H1 (cell line): Measurements from ENCODE around the gene GNAL. TPM values are rescaled to one million over a fixed set of nuclear protein-coding genes. Genes with fewer than 3 reads are reported as not detected.

Source experiments
- CTCF ChIA-PET: fragments of 300-600 bp; sonication (Branson Sonifier 250); formaldehyde crosslinking; loops from one replicate; lab custom pipeline; 2021; ENCODE audit not compliant: partially characterized antibody; lab: Charles Lee
- POLR2A ChIA-PET: fragments of 300-600 bp; sonication (Branson Sonifier 250); formaldehyde crosslinking; loops from one replicate; lab custom pipeline; 2021; ENCODE audit warnings: inconsistent platforms; ENCODE audit not compliant: partially characterized antibody; lab: Charles Lee
- DNase-seq, 2 experiments: peaks; one replicate each; pipeline versions ENCODE4 v3.0.0 to v3.0.0-alpha.2; 2010 to 2022; ENCODE audit warnings: low spot score in 2 of 2, low read depth in 1 of 2, mixed read lengths in 1 of 2
- FAIRE-seq: peaks from 2 replicates; lab custom pipeline; 2011; peaks lifted over from hg19 to GRCh38; lab: Jason Lieb, UNC
- H2AFZ ChIP-seq: 2 replicates; pipeline ENCODE4 v1.8.1; 2012; ENCODE audit warnings: low read length, inconsistent platforms
- H2AK5ac ChIP-seq: 2 replicates; pipeline ENCODE4 v1.6.1; 2013; ENCODE audit warnings: low read depth, low read length
- H2BK120ac ChIP-seq: replicated peaks from 2 replicates; pipeline ENCODE3; 2013; ENCODE audit warnings: low read depth, low read length, inconsistent platforms
- H2BK12ac ChIP-seq: 2 replicates; pipeline ENCODE4 v1.6.1; 2013; ENCODE audit warnings: low read depth, low read length
- H2BK15ac ChIP-seq: 2 replicates; pipeline ENCODE4 v1.6.1; 2013; ENCODE audit warnings: low read length
- H2BK20ac ChIP-seq: 2 replicates; pipeline ENCODE4 v1.6.1; 2013; ENCODE audit warnings: low read length
- H2BK5ac ChIP-seq: 2 replicates; pipeline ENCODE4 v1.6.1; 2013; ENCODE audit warnings: low read depth, low read length
- H3K14ac ChIP-seq: 2 replicates; pipeline ENCODE4 v1.6.1; 2013; ENCODE audit warnings: inconsistent platforms; ENCODE audit not compliant: insufficient read length
- H3K18ac ChIP-seq: 2 replicates; pipeline ENCODE4 v1.6.1; 2013; ENCODE audit warnings: low read length; ENCODE audit errors: extremely low read depth
- H3K23ac ChIP-seq: 2 replicates; pipeline ENCODE4 v1.6.1; 2013; ENCODE audit warnings: inconsistent platforms; ENCODE audit not compliant: insufficient read length
- H3K23me2 ChIP-seq: 2 replicates; pipeline ENCODE4 v1.6.1; 2013; ENCODE audit warnings: low read depth, low read length
- H3K27ac ChIP-seq: 2 replicates; pipeline ENCODE4 v1.6.1; 2011; ENCODE audit warnings: low read depth, low read length, inconsistent platforms
- H3K27me3 ChIP-seq, 4 experiments: replicated peaks in 1 of 4; 1 replicate in 1 of 4; 2 replicates in 3 of 4; pipeline versions ENCODE4 v1.6.1 to v1.8.1; 2011 to 2013; ENCODE audit warnings: low read length in 3 of 4, mild to moderate bottlenecking in 3 of 4, inconsistent platforms in 2 of 4, mixed read lengths in 2 of 4, moderate library complexity in 1 of 4; ENCODE audit not compliant: control insufficient read depth in 3 of 4, insufficient read depth in 3 of 4; ENCODE audit errors: extremely low read depth in 1 of 4
- H3K36me3 ChIP-seq, 4 experiments: 2 replicates each; pipeline versions ENCODE4 v1.6.1 to v1.8.1; 2011 to 2013; ENCODE audit warnings: mild to moderate bottlenecking in 4 of 4, low read length in 3 of 4, moderate library complexity in 2 of 4, control low read depth in 1 of 4, inconsistent platforms in 1 of 4; ENCODE audit not compliant: insufficient read depth in 4 of 4, control insufficient read depth in 2 of 4
- H3K4ac ChIP-seq: replicated peaks from 2 replicates; pipeline ENCODE3; 2013; ENCODE audit warnings: low read length, low read depth, mixed read lengths, inconsistent platforms; ENCODE audit not compliant: insufficient read length
- H3K4me1 ChIP-seq, 4 experiments: replicated peaks in 1 of 4; 1 replicate in 1 of 4; 2 replicates in 3 of 4; pipeline versions ENCODE4 v1.6.1 to v1.8.1; 2011 to 2013; ENCODE audit warnings: low read length in 3 of 4, inconsistent platforms in 2 of 4, mixed read lengths in 1 of 4; ENCODE audit not compliant: insufficient read depth in 4 of 4, control insufficient read depth in 3 of 4
- H3K4me2 ChIP-seq, 2 experiments: 2 replicates each; pipeline versions ENCODE4 v1.6.1 to v1.8.1; 2011 to 2013; ENCODE audit warnings: low read depth in 2 of 2, low read length in 2 of 2, control low read depth in 1 of 2, inconsistent platforms in 1 of 2, mild to moderate bottlenecking in 1 of 2; ENCODE audit not compliant: insufficient read depth in 1 of 2
- H3K4me3 ChIP-seq, 4 experiments: fragments of 200-600, 300-600 bp in 1 of 4; sonication (generic), shearing (Covaris generic), sonication (Bioruptor Twin) in 1 of 4; 2 replicates each; pipeline versions ENCODE4 v1.5.1 to v1.8.1; 2011 to 2016; ENCODE audit warnings: low read length in 4 of 4, low read depth in 3 of 4, control low read depth in 2 of 4, inconsistent platforms in 2 of 4, mild to moderate bottlenecking in 2 of 4, mixed read lengths in 1 of 4, moderate library complexity in 1 of 4; ENCODE audit not compliant: insufficient read depth in 2 of 4; ENCODE audit errors: extremely low read depth in 1 of 4
- H3K56ac ChIP-seq: replicated peaks from 2 replicates; pipeline ENCODE3; 2013; ENCODE audit warnings: low read depth, mild to moderate bottlenecking, mixed read lengths, low read length, inconsistent platforms; ENCODE audit not compliant: insufficient read length
- H3K79me1 ChIP-seq: 2 replicates; pipeline ENCODE4 v1.6.1; 2013; ENCODE audit warnings: low read depth, low read length, control low read depth
- H3K79me2 ChIP-seq, 2 experiments: 2 replicates each; pipeline versions ENCODE4 v1.6.1 to v1.8.1; 2012 to 2013; ENCODE audit warnings: low read length in 2 of 2, mild to moderate bottlenecking in 2 of 2, inconsistent platforms in 1 of 2; ENCODE audit not compliant: insufficient read depth in 2 of 2, control insufficient read depth in 1 of 2
- H3K9ac ChIP-seq, 4 experiments: replicated peaks in 1 of 4; 1 replicate in 1 of 4; 2 replicates in 3 of 4; pipeline versions ENCODE4 v1.6.1 to v1.8.1; 2011 to 2013; ENCODE audit warnings: low read depth in 3 of 4, low read length in 3 of 4, control low read depth in 2 of 4, mild to moderate bottlenecking in 2 of 4, moderate library complexity in 2 of 4, inconsistent platforms in 1 of 4; ENCODE audit errors: extremely low read depth in 1 of 4
- H3K9me3 ChIP-seq, 2 experiments: 2 replicates each; pipeline versions ENCODE4 v1.6.1 to v1.8.1; 2012 to 2013; ENCODE audit warnings: mild to moderate bottlenecking in 2 of 2, moderate library complexity in 2 of 2, control low read depth in 1 of 2, inconsistent platforms in 1 of 2, low read depth in 1 of 2, low read length in 1 of 2, mixed read lengths in 1 of 2; ENCODE audit not compliant: insufficient read depth in 2 of 2
- H4K20me1 ChIP-seq, 2 experiments: replicated peaks in 1 of 2; 2 replicates each; pipeline versions ENCODE3 to v1.8.1; 2011 to 2013; ENCODE audit warnings: inconsistent platforms in 2 of 2, low read length in 2 of 2, mild to moderate bottlenecking in 1 of 2; ENCODE audit not compliant: insufficient read depth in 2 of 2, control insufficient read depth in 1 of 2
- H4K5ac ChIP-seq: 2 replicates; pipeline ENCODE4 v1.6.1; 2013; ENCODE audit warnings: low read length, low read depth, mixed read lengths, inconsistent platforms; ENCODE audit not compliant: insufficient read length
- H4K8ac ChIP-seq: 2 replicates; pipeline ENCODE4 v1.8.0; 2013; ENCODE audit warnings: mild to moderate bottlenecking, moderate library complexity, low read length, inconsistent platforms; ENCODE audit not compliant: insufficient read depth; ENCODE audit errors: extremely low read depth
- H4K91ac ChIP-seq: replicated peaks from 2 replicates; pipeline ENCODE3; 2013; ENCODE audit warnings: low read length, mixed read lengths, inconsistent platforms; ENCODE audit not compliant: insufficient read length
- WGBS, 2 experiments: shearing (Covaris generic) in 1 of 2; methylation state at CpG; one replicate each; pipeline versions ENCODE4 v1.1.6 to v1.1.7; 2013 to 2015; ENCODE audit warnings: low lambda C conversion rate in 2 of 2, mixed read lengths in 2 of 2, inconsistent platforms in 1 of 2, low coverage in 1 of 2, missing lambda C conversion rate in 1 of 2; ENCODE audit not compliant: insufficient replicate concordance in 2 of 2, insufficient coverage in 1 of 2, insufficient read length in 1 of 2; ENCODE audit errors: extremely low coverage in 1 of 2, missing lambda C conversion rate in 1 of 2; 5-methylcytosine and 5-hydroxymethylcytosine counted together
- polyA plus RNA-seq, 7 experiments: library from polyadenylated mRNA; depleted of rRNA in 3 of 7; stranded (reverse) in 5 of 7; unstranded in 2 of 7; fragments of >200 nt in 5 of 7; fragments of 200-250 nt in 2 of 7; gene quantifications; 1 replicate in 5 of 7; 2 replicates in 1 of 7; 4 replicates in 1 of 7; pipeline versions ENCODE4 v1.2.1 to v1.2.3, GENCODE V29; 2011 to 2013; ENCODE audit warnings: missing spikeins in 2 of 7, mixed read lengths in 2 of 7
- total RNA-seq: library from RNA; stranded (reverse); fragmentation: NEBNext Ultra II Directional; extraction: Animal tissue kit (Norgen Biotek cat#: 25700); gene quantifications from 2 replicates; pipeline ENCODE4 v1.2.1, GENCODE V29; 2021
- TF ChIP-seq, protein P1 (sequence below): IDR thresholded peaks from 2 replicates; pipeline ENCODE4 v1.6.1; 2011; ENCODE audit warnings: low read depth, mild to moderate bottlenecking, low read length; ENCODE audit not compliant: insufficient read depth
- TF ChIP-seq, protein P2 (sequence below), 3 experiments: IDR thresholded peaks; 1 replicate in 2 of 3; 2 replicates in 1 of 3; pipeline versions ENCODE4 v1.5.1 to v1.6.1; 2011; ENCODE audit warnings: low read length in 3 of 3, mild to moderate bottlenecking in 3 of 3, inconsistent platforms in 2 of 3, low read depth in 1 of 3, moderate library complexity in 1 of 3; ENCODE audit not compliant: insufficient read depth in 1 of 3; ENCODE audit errors: control extremely low read depth in 1 of 3

GNAL gene
- total and polyA plus RNA-seq, 2 of the 8 experiments (the other 6 are each of a cell fraction or from before 2014, with no cell fraction given) = 13.2 to 18.3 TPM

DNA sequence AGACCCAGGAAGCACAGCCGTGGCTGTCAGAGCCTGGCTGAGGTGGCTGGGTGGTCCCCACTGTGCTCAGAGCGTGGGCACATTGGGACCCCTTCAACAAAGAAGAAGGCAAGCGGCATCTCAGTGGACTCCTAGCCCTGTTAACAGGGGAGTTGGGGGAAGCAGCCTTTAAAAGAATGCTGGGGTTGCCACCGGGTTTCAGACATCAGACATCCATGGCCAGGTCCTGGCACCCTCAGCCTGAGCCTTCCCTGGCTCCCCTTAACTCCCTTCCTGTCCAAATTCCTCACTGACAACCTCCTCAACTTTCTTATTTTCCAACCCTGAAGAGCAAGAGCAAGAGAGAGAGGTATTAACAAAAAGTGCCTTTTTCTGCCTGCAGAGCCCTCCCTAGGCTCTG is 24.8 kb upstream of the GNAL start:
- H3K18ac ChIP-seq = no peak overlapping the region
- no peak overlapping the region for H3K4me2 ChIP-seq
- DNase-seq = no peak
- CTCF ChIA-PET = interaction anchor here (0.9 kb wide), 1 partner anchor 9 kb away, joined by 4 read pairs; no protein-coding TSS in a partner anchor
- no peaks in the 10 kb centered on the region for H3K9me3 ChIP-seq
- H3K4ac ChIP-seq = no peak overlapping the region
- H2AFZ ChIP-seq = no peak overlapping the region
- no peak overlapping the region for H2BK15ac ChIP-seq
- no peak overlapping the region for H3K23ac ChIP-seq
- no peak overlapping the region for H2BK12ac ChIP-seq
- H4K91ac ChIP-seq = no peak overlapping the region
- no peaks in the 10 kb centered on the region for H3K27me3 ChIP-seq
- no peaks in the 10 kb centered on the region for H3K23me2 ChIP-seq
- no peak overlapping the region for H3K9ac ChIP-seq
- H3K56ac ChIP-seq = no peak overlapping the region
- no peak overlapping the region for H2BK120ac ChIP-seq
- no peak overlapping the region for H2AK5ac ChIP-seq
- H3K27ac ChIP-seq = no peak overlapping the region
- POLR2A ChIA-PET = no interaction called here
- no peak overlapping the region for H3K4me3 ChIP-seq
- FAIRE-seq = no peak
- H3K79me2 ChIP-seq = no peaks in the 10 kb centered on the region
- no peak overlapping the region for H2BK20ac ChIP-seq
- no peaks in the 10 kb centered on the region; a peak in 2 of 7 replicates for H3K4me1 ChIP-seq
- no peak overlapping the region for H4K8ac ChIP-seq
- H2BK5ac ChIP-seq = no peak overlapping the region
- H4K20me1 ChIP-seq = no peaks in the 10 kb centered on the region
- H3K79me1 ChIP-seq = no peaks in the 10 kb centered on the region
- H3K36me3 ChIP-seq = no peaks in the 10 kb centered on the region
- WGBS, 2 experiments = 94% methylated on average over 4 of the region's 4 CpGs; no CpG with 5 or more reads in 1 of the 2 experiments
- no peak overlapping the region for H3K14ac ChIP-seq
- H4K5ac ChIP-seq = no peak overlapping the region
- TF ChIP-seq, protein P1, sequence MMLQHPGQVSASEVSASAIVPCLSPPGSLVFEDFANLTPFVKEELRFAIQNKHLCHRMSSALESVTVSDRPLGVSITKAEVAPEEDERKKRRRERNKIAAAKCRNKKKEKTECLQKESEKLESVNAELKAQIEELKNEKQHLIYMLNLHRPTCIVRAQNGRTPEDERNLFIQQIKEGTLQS = no peak
- TF ChIP-seq, protein P2, sequence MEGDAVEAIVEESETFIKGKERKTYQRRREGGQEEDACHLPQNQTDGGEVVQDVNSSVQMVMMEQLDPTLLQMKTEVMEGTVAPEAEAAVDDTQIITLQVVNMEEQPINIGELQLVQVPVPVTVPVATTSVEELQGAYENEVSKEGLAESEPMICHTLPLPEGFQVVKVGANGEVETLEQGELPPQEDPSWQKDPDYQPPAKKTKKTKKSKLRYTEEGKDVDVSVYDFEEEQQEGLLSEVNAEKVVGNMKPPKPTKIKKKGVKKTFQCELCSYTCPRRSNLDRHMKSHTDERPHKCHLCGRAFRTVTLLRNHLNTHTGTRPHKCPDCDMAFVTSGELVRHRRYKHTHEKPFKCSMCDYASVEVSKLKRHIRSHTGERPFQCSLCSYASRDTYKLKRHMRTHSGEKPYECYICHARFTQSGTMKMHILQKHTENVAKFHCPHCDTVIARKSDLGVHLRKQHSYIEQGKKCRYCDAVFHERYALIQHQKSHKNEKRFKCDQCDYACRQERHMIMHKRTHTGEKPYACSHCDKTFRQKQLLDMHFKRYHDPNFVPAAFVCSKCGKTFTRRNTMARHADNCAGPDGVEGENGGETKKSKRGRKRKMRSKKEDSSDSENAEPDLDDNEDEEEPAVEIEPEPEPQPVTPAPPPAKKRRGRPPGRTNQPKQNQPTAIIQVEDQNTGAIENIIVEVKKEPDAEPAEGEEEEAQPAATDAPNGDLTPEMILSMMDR (IDR thresholded peaks at IDR 0.05; ENCODE audit: control extremely low read depth in 1 of 3, insufficient read depth in 1 of 3, low read depth in 1 of 3, low read length in 3 of 3) = no peak
